NOMO-1 (cell line): ENCODE measurements around the gene HSD3B1.

ENCODE experiments used
- DNase-seq, 2 experiments: peaks; one replicate each; lab custom pipeline; 2025; ENCODE audit not compliant: unreplicated experiment in 2 of 2; lab: John Stamatoyannopoulos, UW

HSD3B1 gene

GRCh38 chr1:119506941-119507340 is at the start of gene HSD3B1:
Gene HSD3B1, plus strand, starts transcription at chr1:119507210. Its CDS starts 267 bp downstream, at chr1:119507477.
- no peak for DNase-seq

GRCh38 chr1:119462964-119463363 is 44.0 kb upstream of the HSD3B1 start:
- no peak for DNase-seq

- no peak for DNase-seq
Measured at GRCh38 chr1:119463569-119463968, 43.4 kb upstream of the HSD3B1 start.

GRCh38 chr1:119466445-119466844 is 40.6 kb upstream of the HSD3B1 start:
- DNase-seq = no peak

GRCh38 chr1:119467219-119467618 is 39.8 kb upstream of the HSD3B1 start:
- no peak for DNase-seq

- no peak for DNase-seq
Measured at GRCh38 chr1:119467857-119468668, 38.9 kb upstream of the HSD3B1 start.

- DNase-seq = no peak
Measured at GRCh38 chr1:119469741-119470140, 37.3 kb upstream of the HSD3B1 start.

GRCh38 chr1:119470377-119470776 is 36.6 kb upstream of the HSD3B1 start:
- DNase-seq = no peak

GRCh38 chr1:119470958-119471357 is 36.1 kb upstream of the HSD3B1 start:
- no peak for DNase-seq

GRCh38 chr1:119471566-119471965 is 35.4 kb upstream of the HSD3B1 start:
- no peak for DNase-seq

- no peak for DNase-seq
Measured at GRCh38 chr1:119472080-119472818, 34.8 kb upstream of the HSD3B1 start.

- no peak for DNase-seq
Measured at GRCh38 chr1:119472819-119473175, 34.2 kb upstream of the HSD3B1 start.

- peak; percentile 50 to 57 for DNase-seq
Measured at GRCh38 chr1:119475866-119476439, 31.1 kb upstream of the HSD3B1 start.

GRCh38 chr1:119477710-119478109 is 29.3 kb upstream of the HSD3B1 start:
- no peak for DNase-seq

- no peak for DNase-seq
Measured at GRCh38 chr1:119480175-119480574, 26.8 kb upstream of the HSD3B1 start.

- no peak for DNase-seq
Measured at GRCh38 chr1:119481951-119482350, 25.1 kb upstream of the HSD3B1 start.

GRCh38 chr1:119482517-119483425 is 24.2 kb upstream of the HSD3B1 start:
- DNase-seq = no peak

GRCh38 chr1:119483441-119484200 is 23.4 kb upstream of the HSD3B1 start:
- no peak for DNase-seq

GRCh38 chr1:119485201-119485600 is 21.8 kb upstream of the HSD3B1 start:
- DNase-seq = no peak

GRCh38 chr1:119488216-119488615 is 18.8 kb upstream of the HSD3B1 start:
- DNase-seq = no peak
